Body of pancreas (tissue), 4 donors: ENCODE data around the gene CCDC116. TPM values are rescaled to one million over a fixed set of nuclear protein-coding genes. Genes with fewer than 3 reads are reported as not detected.

Experiments
- ATAC-seq: fragments of 150-250 bp; one replicate; pipeline ENCODE4 v1.9.1; 2016
- DNase-seq, 4 donors: peaks; one replicate each; pipeline ENCODE4 v3.0.0-alpha.2; 2019
- H3K27ac ChIP-seq, 4 donors: fragments of 200-600 bp; sonication (generic); 1 replicate in 3 of 4; 2 replicates in 1 of 4; pipeline versions ENCODE4 v1.5.1 to v1.6.1; 2016 to 2019; ENCODE audit warnings: mild to moderate bottlenecking in 1 of 4, mixed read lengths in 1 of 4, moderate library complexity in 1 of 4
- H3K27me3 ChIP-seq, 2 donors: fragments of 200-600 bp; sonication (generic); one replicate each; pipeline ENCODE4 v1.6.0; 2016; ENCODE audit warnings: mild to moderate bottlenecking in 1 of 2
- H3K36me3 ChIP-seq, 2 donors: fragments of 200-600 bp; sonication (generic); replicated peaks in 1 of 2; 2 replicates each; pipeline ENCODE4 v1.5.1; 2016; ENCODE audit warnings: low read depth in 2 of 2; ENCODE audit not compliant: insufficient read depth in 1 of 2
- H3K4me1 ChIP-seq: fragments of 200-600 bp; sonication (generic); one replicate; pipeline ENCODE4 v1.6.0; 2016
- H3K4me3 ChIP-seq, 2 donors: fragments of 200-600 bp; sonication (generic); 1 replicate in 1 of 2; 2 replicates in 1 of 2; pipeline ENCODE4 v1.5.1; 2016 to 2019
- H3K9me3 ChIP-seq, 3 donors: fragments of 200-600 bp; sonication (generic); 1 replicate in 2 of 3; 2 replicates in 1 of 3; pipeline ENCODE4 v1.5.1; 2016
- CTCF ChIP-seq, 7 experiments: fragments of 450-650 bp in 4 of 7; fragments of 200-600 bp in 3 of 7; sonication (generic) in 3 of 7; IDR thresholded peaks; one replicate each; pipeline ENCODE4 v1.5.1; 2016 to 2019; ENCODE audit warnings: antibody characterized with exemption in 7 of 7
- POLR2A ChIP-seq, 3 donors: fragments of 450-650 bp; IDR thresholded peaks; one replicate each; pipeline ENCODE4 v1.6.1; 2016; ENCODE audit warnings: antibody characterized with exemption in 3 of 3, mild to moderate bottlenecking in 2 of 3
- WGBS, 2 donors: methylation state at CpG; one replicate each; pipeline ENCODE4 v1.1.5; 2017; 5-methylcytosine and 5-hydroxymethylcytosine counted together
- intact Hi-C: fragments of 100-400 bp; cut with DNase I; formaldehyde crosslinking; loops from one replicate; pipeline ENCODE4 v1.15.1; 2023
- total RNA-seq, 2 donors: library from RNA; depleted of rRNA; stranded (reverse); fragments of >200 nt; gene quantifications; one replicate each; pipeline ENCODE4 v1.1.0, GENCODE V29; 2016

The CCDC116 gene
- total RNA-seq, 2 donors from 2014 or later: 0.52 TPM; not detected in 1

GRCh38 chr22:21652010-21652546 lies 19.5 kb downstream of the CCDC116 start:
- Histone ChIP-seq H3K27ac (no peak overlapping the region), H3K9me3 (no peaks in the 10 kb centered on the region)

GRCh38 chr22:21652547-21653545 lies 20.3 kb downstream of the CCDC116 start:
- no peak for DNase-seq
- WGBS, 2 donors: 59 to 74% methylated on average over 29 to 35 of the region's 40 CpGs
- Histone ChIP-seq H3K4me1 (peaks cover 24% of the 10 kb centered on the region), H3K4me3 (no peak overlapping the region), H3K36me3 (no peaks in the 10 kb centered on the region), H3K27ac (no peak overlapping the region), H3K9me3 (no peaks in the 10 kb centered on the region), H3K27me3 (no peaks in the 10 kb centered on the region)
- intact Hi-C loops: no loop called here
- TF ChIP-seq CTCF (IDR thresholded peaks at IDR 0.05): no peak
- no peak for TF ChIP-seq POLR2A (IDR thresholded peaks at IDR 0.05)
- ATAC-seq: no peak

More at GRCh38 chr22:21652010-21652546, 19.5 kb downstream of the CCDC116 start:
- peaks cover 21% of the 10 kb centered on the region for H3K4me1 ChIP-seq
- DNase-seq (peak; percentile 56 to 75 (median 72)), ATAC-seq (peak; percentile 72)
- TF ChIP-seq POLR2A (IDR thresholded peaks at IDR 0.05): no peak
- no peak for TF ChIP-seq CTCF (IDR thresholded peaks at IDR 0.05)
- peak overlapping the region in 1 of 2 donors; percentile 13 for H3K4me3 ChIP-seq
- intact Hi-C loops: no loop called here
- WGBS, 2 donors: 31 to 43% methylated on average over 26 to 34 of the region's 44 CpGs
- H3K27me3 ChIP-seq: no peaks in the 10 kb centered on the region
- peaks cover 0 to 2% of the 10 kb centered on the region in 2 donors for H3K36me3 ChIP-seq

GRCh38 chr22:21657020-21657359 lies 24.4 kb downstream of the CCDC116 start:
- ATAC-seq (peak; percentile 15), DNase-seq (no peak)
- no peak overlapping the region for H3K4me3 ChIP-seq
- H3K27me3 ChIP-seq: no peaks in the 10 kb centered on the region
- TF ChIP-seq POLR2A (IDR thresholded peaks at IDR 0.05): no peak
- TF ChIP-seq CTCF (IDR thresholded peaks at IDR 0.05): no peak
- no peak overlapping the region for H3K27ac ChIP-seq
- WGBS, 2 donors: 22 to 23% methylated on average over 17 of the region's 17 CpGs
- H3K9me3 ChIP-seq: no peaks in the 10 kb centered on the region
- H3K36me3 ChIP-seq: no peaks in the 10 kb centered on the region
- peaks cover 16% of the 10 kb centered on the region for H3K4me1 ChIP-seq
- intact Hi-C loops: no loop called here

- H3K9me3 ChIP-seq: no peaks in the 10 kb centered on the region
- H3K27ac ChIP-seq: peak overlapping the region; percentile 9 to 31 (median 18)
- no peaks in the 10 kb centered on the region for H3K36me3 ChIP-seq
- peak; percentile 95 for ATAC-seq
- TF ChIP-seq CTCF (IDR thresholded peaks at IDR 0.05): peak in 4 of 7 experiments; percentile 32 to 50 (median 48)
- TF ChIP-seq POLR2A (IDR thresholded peaks at IDR 0.05): peak in 2 of 3 donors; percentile 39 to 44
- DNase-seq: peak; percentile 79 to 90 (median 84)
- H3K4me1 ChIP-seq: peaks cover 11% of the 10 kb centered on the region
- 0 to 1% methylated on average over 8 to 78 of the region's 79 CpGs for WGBS, 2 donors
- H3K4me3 ChIP-seq: peak overlapping the region in 1 of 2 donors; percentile 9
- H3K27me3 ChIP-seq: no peaks in the 10 kb centered on the region
- intact Hi-C loops: no loop called here
These were observed 24.9 kb downstream of the CCDC116 start for GRCh38 chr22:21657360-21658032.
